Skeletal muscle tissue (tissue), 4 donors: Measurements from ENCODE around the gene S100P. TPM values are rescaled to one million over a fixed set of nuclear protein-coding genes. Genes with fewer than 3 reads are reported as not detected.
A peak's percentile ranks its signal among the peaks of the same experiment; 100 is the strongest.

Experiments used
- H3K27ac ChIP-seq: one replicate; pipeline ENCODE4 v1.7.0; 2013; ENCODE audit warnings: mild to moderate bottlenecking, low read depth, low read length, inconsistent platforms
- H3K27me3 ChIP-seq, 3 donors: one replicate each; pipeline ENCODE4 v1.7.0; 2013; ENCODE audit warnings: low read length in 3 of 3; ENCODE audit not compliant: control insufficient read depth in 3 of 3, insufficient read depth in 3 of 3
- H3K36me3 ChIP-seq, 3 donors: one replicate each; pipeline ENCODE4 v1.7.0; 2013; ENCODE audit warnings: low read length in 3 of 3; ENCODE audit not compliant: control insufficient read depth in 3 of 3, insufficient read depth in 3 of 3
- H3K4me1 ChIP-seq, 3 donors: one replicate each; pipeline ENCODE4 v1.7.0; 2013; ENCODE audit warnings: low read length in 3 of 3, mild to moderate bottlenecking in 3 of 3; ENCODE audit not compliant: control insufficient read depth in 3 of 3, insufficient read depth in 3 of 3
- H3K4me3 ChIP-seq, 3 donors: one replicate each; pipeline ENCODE4 v1.7.0; 2013; ENCODE audit warnings: low read length in 3 of 3
- H3K9ac ChIP-seq, 3 donors: one replicate each; pipeline ENCODE4 v1.7.0; 2013; ENCODE audit warnings: low read length in 3 of 3, mild to moderate bottlenecking in 3 of 3, moderate library complexity in 2 of 3, low read depth in 1 of 3
- H3K9me3 ChIP-seq, 3 donors: one replicate each; pipeline ENCODE4 v1.7.0; 2013; ENCODE audit warnings: low read length in 3 of 3; ENCODE audit not compliant: control insufficient read depth in 3 of 3
- total RNA-seq: library from RNA; depleted of rRNA; stranded (reverse); fragments of >200 nt; gene quantifications from one replicate; pipeline ENCODE4 v1.2.3, GENCODE V29; 2014
- donor health status: Osteomylitis.

S100P gene
- total RNA-seq, 1 donor from 2014 or later = 0.52 TPM

DNA sequence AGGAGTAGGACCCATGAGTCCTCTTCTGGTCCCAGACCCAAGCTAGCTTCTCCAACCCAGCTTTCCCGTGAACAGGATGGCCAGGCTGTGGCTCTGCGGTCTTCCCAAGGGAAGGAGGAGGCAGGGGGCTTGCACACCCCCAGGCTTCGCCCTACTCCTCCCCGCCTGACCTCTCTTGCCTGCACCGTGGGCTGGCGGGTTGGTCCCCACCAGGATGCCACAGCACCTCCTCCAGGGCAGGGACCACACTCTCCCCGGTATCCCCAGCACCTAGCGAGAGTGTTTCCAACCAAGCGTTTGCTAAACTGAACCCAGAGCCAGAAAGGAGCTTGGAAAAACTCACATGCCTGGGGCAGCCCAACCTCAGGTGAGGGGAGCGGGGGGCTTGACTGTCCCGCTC, 9.0 kb upstream of the S100P start:
- Histone ChIP-seq H3K4me1 (peaks cover 0 to 6% (median 0%) of the 10 kb centered on the region in 3 donors), H3K9ac (no peak overlapping the region), H3K9me3 (no peaks in the 10 kb centered on the region), H3K36me3 (no peaks in the 10 kb centered on the region), H3K27me3 (no peaks in the 10 kb centered on the region), H3K4me3 (no peak overlapping the region), H3K27ac (no peak overlapping the region)

DNA sequence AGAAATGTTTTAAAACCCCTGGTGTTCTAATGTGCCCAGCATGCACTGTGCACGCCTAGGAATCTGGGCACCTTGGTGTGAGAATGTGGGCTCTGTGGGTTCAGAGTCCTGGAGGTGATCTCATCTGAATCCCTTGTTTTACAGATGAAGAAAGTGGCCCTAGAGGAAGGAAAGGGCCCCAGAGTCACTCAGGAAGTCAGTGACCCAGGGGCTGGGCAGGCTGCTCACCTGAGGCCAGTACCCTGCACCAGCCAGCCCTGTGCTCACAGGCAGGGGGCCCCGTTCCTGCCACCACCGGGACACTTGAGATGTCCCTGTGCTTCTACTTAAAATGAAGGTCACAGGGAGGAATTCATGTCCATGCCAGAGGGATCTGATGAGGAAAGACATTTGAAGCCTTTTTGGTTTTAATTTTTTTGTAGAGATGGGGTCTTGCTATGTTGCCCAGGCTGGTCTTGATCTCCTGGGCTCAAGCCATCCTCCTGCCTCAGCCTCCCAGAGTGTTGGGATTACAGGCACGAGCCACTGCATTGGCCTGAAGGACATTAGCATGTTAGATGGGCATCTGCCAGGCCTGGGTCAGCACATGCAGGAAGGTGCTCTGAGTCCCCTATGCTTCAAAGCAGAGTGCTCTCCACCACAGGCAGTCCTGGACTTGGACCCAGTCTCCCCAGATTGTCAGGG, 7.4 kb upstream of the S100P start:
- H3K9ac ChIP-seq = no peak overlapping the region
- no peaks in the 10 kb centered on the region for H3K9me3 ChIP-seq
- H3K36me3 ChIP-seq = no peaks in the 10 kb centered on the region
- H3K27ac ChIP-seq = no peak overlapping the region
- no peak overlapping the region for H3K4me3 ChIP-seq
- H3K4me1 ChIP-seq = peaks cover 0 to 6% (median 0%) of the 10 kb centered on the region in 3 donors
- no peaks in the 10 kb centered on the region for H3K27me3 ChIP-seq

GRCh38 chr4:6687947-6688878, 5.5 kb upstream of the S100P start:
- no peaks in the 10 kb centered on the region for H3K36me3 ChIP-seq
- peaks cover 0 to 7% (median 0%) of the 10 kb centered on the region in 3 donors for H3K4me1 ChIP-seq
- H3K27ac ChIP-seq = peak overlapping the region; percentile 19
- no peak overlapping the region for H3K9ac ChIP-seq
- no peaks in the 10 kb centered on the region for H3K27me3 ChIP-seq
- no peaks in the 10 kb centered on the region for H3K9me3 ChIP-seq
- no peak overlapping the region for H3K4me3 ChIP-seq

- no peaks in the 10 kb centered on the region for H3K9me3 ChIP-seq
- H3K9ac ChIP-seq = no peak overlapping the region
- no peak overlapping the region for H3K4me3 ChIP-seq
- no peaks in the 10 kb centered on the region for H3K36me3 ChIP-seq
- H3K27ac ChIP-seq = peak overlapping the region; percentile 19
- peaks cover 0 to 15% (median 2%) of the 10 kb centered on the region in 3 donors for H3K4me1 ChIP-seq
- no peaks in the 10 kb centered on the region for H3K27me3 ChIP-seq
Observed at GRCh38 chr4:6688879-6689505, 4.7 kb upstream of the S100P start.

- Histone ChIP-seq H3K9me3 (no peaks in the 10 kb centered on the region), H3K4me1 (peaks cover 3 to 20% (median 7%) of the 10 kb centered on the region in 3 donors), H3K27me3 (no peaks in the 10 kb centered on the region), H3K27ac (no peak overlapping the region), H3K4me3 (no peak overlapping the region), H3K9ac (no peak overlapping the region), H3K36me3 (no peaks in the 10 kb centered on the region)
Observed at GRCh38 chr4:6689506-6689960, 4.1 kb upstream of the S100P start.

DNA sequence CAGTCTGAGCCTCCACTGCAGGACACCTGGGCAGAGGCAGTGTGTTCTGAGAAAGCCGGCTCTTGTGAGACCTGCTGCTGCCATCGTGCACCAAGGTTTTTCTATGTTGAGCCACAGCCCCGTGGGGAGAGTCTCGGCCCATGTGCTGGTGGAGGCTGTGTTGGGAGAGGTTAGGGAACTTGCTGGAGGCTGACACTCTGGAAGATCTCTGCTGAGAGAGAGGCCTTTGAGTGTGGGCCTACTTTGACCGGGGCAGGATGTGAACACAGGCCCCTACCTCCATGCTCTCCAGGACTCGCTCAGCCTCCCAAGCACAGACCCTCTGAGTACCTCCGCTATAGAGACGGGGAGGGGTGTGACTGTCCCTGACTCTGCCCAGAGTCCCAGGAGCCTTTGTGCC, 1.3 kb upstream of the S100P start:
- no peak overlapping the region for H3K9ac ChIP-seq
- H3K9me3 ChIP-seq = no peaks in the 10 kb centered on the region
- no peak overlapping the region for H3K27ac ChIP-seq
- no peaks in the 10 kb centered on the region for H3K36me3 ChIP-seq
- H3K4me3 ChIP-seq = no peak overlapping the region
- H3K4me1 ChIP-seq = peaks cover 12 to 39% (median 22%) of the 10 kb centered on the region in 3 donors
- no peaks in the 10 kb centered on the region for H3K27me3 ChIP-seq

DNA sequence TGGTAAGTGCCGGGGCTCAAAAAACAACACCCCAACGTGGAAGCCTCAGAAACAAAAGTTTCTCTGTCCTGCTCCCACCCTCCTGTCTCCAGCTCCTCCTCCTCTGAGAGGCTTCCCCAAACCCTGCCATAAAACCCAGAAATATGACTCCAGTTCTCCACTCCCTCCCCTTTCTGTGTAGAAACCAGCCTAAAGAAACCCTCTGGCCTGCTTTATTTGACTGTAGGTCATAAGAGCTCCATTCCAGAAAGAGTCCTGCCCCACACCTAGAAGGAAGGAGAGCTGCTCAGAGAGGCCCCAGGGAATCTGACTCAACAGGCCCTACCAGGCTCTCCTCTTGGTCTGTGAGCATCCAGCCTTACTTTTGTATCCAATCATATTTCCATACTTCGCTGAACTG, 872 bp upstream of the S100P start:
- Histone ChIP-seq H3K36me3 (no peaks in the 10 kb centered on the region), H3K9ac (no peak overlapping the region), H3K27ac (no peak overlapping the region), H3K9me3 (no peaks in the 10 kb centered on the region), H3K4me3 (no peak overlapping the region), H3K4me1 (peaks cover 12 to 39% (median 22%) of the 10 kb centered on the region in 3 donors), H3K27me3 (no peaks in the 10 kb centered on the region)

DNA sequence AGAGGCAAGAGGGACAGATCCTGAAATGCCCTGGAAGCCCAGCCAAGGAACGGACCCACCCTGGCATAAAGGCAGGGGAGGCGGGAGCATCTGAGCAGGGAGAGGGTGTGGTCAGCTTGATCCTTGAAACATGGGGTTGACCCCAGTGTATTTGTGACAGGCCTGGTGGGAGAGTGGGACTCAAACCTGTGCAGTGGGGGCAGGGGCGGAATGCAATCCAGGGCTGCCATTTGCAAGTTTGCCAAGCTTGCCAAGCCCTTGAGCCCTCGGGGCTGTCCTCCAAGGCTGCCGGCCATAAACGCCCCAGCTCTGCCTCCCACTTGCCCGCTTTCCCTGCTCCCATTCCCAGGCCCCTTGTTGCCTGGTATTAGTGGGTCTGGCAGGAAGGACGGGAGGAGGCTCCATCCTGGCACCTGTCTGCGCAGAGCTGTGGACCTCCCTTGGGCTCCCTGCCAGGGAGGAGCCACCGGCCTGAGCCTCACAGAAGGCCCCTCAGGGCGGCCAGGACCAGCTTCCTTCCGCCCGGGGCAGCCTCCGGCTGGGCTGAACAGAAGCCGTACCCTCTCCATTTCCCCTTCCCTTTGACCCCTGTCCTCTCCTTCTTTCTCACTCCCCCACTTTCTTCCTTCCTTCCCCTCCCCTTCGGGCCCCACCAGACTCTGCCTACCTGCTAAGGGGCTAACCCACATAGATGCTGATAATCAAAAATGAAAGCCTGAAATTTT, 661 bp downstream of the S100P start:
- H3K9me3 ChIP-seq = no peaks in the 10 kb centered on the region
- peaks cover 12 to 36% (median 22%) of the 10 kb centered on the region in 3 donors for H3K4me1 ChIP-seq
- peak overlapping the region in 2 of 3 donors; percentile 12 to 16 for H3K9ac ChIP-seq
- no peaks in the 10 kb centered on the region for H3K27me3 ChIP-seq
- no peaks in the 10 kb centered on the region for H3K36me3 ChIP-seq
- no peak overlapping the region for H3K4me3 ChIP-seq
- no peak overlapping the region for H3K27ac ChIP-seq
